ENCODE data around the gene MUC6. TPM values are rescaled to one million over a fixed set of nuclear protein-coding genes. Genes with fewer than 3 reads are reported as not detected.

Gene MUC6, protein sequence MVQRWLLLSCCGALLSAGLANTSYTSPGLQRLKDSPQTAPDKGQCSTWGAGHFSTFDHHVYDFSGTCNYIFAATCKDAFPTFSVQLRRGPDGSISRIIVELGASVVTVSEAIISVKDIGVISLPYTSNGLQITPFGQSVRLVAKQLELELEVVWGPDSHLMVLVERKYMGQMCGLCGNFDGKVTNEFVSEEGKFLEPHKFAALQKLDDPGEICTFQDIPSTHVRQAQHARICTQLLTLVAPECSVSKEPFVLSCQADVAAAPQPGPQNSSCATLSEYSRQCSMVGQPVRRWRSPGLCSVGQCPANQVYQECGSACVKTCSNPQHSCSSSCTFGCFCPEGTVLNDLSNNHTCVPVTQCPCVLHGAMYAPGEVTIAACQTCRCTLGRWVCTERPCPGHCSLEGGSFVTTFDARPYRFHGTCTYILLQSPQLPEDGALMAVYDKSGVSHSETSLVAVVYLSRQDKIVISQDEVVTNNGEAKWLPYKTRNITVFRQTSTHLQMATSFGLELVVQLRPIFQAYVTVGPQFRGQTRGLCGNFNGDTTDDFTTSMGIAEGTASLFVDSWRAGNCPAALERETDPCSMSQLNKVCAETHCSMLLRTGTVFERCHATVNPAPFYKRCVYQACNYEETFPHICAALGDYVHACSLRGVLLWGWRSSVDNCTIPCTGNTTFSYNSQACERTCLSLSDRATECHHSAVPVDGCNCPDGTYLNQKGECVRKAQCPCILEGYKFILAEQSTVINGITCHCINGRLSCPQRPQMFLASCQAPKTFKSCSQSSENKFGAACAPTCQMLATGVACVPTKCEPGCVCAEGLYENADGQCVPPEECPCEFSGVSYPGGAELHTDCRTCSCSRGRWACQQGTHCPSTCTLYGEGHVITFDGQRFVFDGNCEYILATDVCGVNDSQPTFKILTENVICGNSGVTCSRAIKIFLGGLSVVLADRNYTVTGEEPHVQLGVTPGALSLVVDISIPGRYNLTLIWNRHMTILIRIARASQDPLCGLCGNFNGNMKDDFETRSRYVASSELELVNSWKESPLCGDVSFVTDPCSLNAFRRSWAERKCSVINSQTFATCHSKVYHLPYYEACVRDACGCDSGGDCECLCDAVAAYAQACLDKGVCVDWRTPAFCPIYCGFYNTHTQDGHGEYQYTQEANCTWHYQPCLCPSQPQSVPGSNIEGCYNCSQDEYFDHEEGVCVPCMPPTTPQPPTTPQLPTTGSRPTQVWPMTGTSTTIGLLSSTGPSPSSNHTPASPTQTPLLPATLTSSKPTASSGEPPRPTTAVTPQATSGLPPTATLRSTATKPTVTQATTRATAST (N-terminal part only)
- not detected for total RNA-seq

DNA sequence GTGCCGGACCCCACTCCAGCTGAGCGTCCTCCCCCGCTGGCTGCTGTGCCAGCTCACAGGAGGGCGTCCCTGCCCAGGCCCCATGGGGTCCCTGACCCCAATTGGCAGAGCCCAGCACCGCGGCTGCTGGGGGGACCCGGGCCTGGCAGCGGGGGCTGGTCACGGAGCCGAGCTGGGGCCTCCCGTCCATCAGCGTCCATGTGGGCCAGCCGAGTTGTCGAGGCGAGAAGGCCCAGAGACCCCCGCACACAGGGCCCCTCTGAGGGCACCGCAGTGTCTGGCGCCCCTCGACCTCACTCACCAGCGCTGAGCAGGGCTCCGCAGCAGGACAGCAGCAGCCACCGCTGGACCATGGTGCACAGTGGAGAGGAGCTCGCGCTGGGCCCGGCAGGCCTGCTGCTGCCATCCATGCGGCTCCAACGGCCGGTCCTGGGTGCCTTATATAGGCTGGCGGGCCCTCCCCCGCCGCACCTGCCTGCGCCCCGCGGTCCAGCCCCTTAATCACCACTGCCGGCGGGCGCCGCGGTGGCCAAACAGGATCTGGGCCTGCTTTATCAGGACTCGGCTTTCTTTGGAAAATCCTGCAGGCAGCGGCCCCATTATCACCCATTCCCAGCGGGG, at the start of gene MUC6:
MUC6 (minus strand) TSS at position 416 of the 621 bp plus-strand sequence; CDS start at position 353, 63 bp downstream.
- no peak for ATAC-seq
- Histone ChIP-seq H3K27me3 (peaks cover 0 to 23% (median 19%) of the 10 kb centered on the region in 3 donors), H3K36me3 (no peaks in the 10 kb centered on the region), H3K27ac (no peak within 1 kb of the TSS), H3K4me1 (no peaks in the 10 kb centered on the region), H3K9me3 (no peaks in the 10 kb centered on the region), H3K4me3 (no peak within 1 kb of the TSS)
- no peak for TF ChIP-seq POLR2A (IDR thresholded peaks at IDR 0.05)
- TF ChIP-seq, protein P1, sequence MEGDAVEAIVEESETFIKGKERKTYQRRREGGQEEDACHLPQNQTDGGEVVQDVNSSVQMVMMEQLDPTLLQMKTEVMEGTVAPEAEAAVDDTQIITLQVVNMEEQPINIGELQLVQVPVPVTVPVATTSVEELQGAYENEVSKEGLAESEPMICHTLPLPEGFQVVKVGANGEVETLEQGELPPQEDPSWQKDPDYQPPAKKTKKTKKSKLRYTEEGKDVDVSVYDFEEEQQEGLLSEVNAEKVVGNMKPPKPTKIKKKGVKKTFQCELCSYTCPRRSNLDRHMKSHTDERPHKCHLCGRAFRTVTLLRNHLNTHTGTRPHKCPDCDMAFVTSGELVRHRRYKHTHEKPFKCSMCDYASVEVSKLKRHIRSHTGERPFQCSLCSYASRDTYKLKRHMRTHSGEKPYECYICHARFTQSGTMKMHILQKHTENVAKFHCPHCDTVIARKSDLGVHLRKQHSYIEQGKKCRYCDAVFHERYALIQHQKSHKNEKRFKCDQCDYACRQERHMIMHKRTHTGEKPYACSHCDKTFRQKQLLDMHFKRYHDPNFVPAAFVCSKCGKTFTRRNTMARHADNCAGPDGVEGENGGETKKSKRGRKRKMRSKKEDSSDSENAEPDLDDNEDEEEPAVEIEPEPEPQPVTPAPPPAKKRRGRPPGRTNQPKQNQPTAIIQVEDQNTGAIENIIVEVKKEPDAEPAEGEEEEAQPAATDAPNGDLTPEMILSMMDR (IDR thresholded peaks at IDR 0.05 in 4 of 5, conservative IDR thresholded peaks at IDR 0.05 in 1 of 5), result no peak
- DNase-seq, result no peak
- intact Hi-C loops (cut with DNase I; ENCODE audit: low total_unique reads) (no loop called here), in situ Hi-C loops (cut with MboI; ENCODE audit: low sequenced_read_pairs in 4 of 4) (no loop called here)

DNA sequence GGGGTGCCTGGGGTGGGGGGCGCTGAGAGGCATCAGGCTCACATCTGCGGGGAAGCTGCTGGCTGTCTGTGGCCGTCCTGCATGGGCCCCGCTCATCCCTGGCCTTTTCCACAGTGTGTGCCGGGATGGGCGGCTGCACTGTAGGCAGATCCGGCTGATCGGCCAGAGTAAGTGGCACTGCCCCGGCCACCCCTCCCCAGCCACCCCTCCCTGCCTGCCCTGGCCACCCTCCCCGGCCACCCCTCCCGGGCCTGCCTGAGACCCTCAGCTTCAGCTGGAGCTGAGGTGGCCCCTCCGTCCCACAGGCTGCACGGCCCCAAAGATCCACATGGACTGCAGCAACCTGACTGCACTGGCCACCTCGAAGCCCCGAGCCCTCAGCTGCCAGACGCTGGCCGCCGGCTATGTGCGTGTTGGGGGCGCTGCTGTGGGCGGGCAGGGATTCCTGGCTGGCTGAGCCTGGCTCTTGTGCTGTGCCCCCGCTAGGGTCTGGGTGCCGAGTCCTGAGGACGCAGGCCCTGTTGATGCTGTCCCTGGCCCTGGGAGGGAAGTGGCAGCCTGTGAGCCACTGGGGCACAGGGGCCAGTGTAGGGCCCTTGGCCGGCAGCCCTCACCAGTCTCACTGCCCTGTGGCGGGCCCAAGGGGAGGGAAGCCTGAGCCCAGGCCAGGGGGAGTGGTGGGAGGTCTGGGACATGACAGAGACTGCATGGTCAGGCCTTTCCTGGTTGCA, 49.1 kb upstream of the MUC6 start:
- in situ Hi-C loops (cut with MboI; ENCODE audit: low sequenced_read_pairs in 4 of 4), result no loop called here
- no peak overlapping the region for H3K27ac ChIP-seq
- H3K4me3 ChIP-seq, result no peak overlapping the region
- H3K4me1 ChIP-seq, result no peaks in the 10 kb centered on the region
- H3K27me3 ChIP-seq, result peaks cover 0 to 4% (median 0%) of the 10 kb centered on the region in 3 donors
- intact Hi-C loops (cut with DNase I; ENCODE audit: low total_unique reads), result no loop called here
- DNase-seq (no peak), ATAC-seq (no peak)
- H3K36me3 ChIP-seq, result no peaks in the 10 kb centered on the region
- TF ChIP-seq, protein P1 (IDR thresholded peaks at IDR 0.05 in 4 of 5, conservative IDR thresholded peaks at IDR 0.05 in 1 of 5), result no peak
- no peak for TF ChIP-seq POLR2A (IDR thresholded peaks at IDR 0.05)
- no peaks in the 10 kb centered on the region for H3K9me3 ChIP-seq

DNA sequence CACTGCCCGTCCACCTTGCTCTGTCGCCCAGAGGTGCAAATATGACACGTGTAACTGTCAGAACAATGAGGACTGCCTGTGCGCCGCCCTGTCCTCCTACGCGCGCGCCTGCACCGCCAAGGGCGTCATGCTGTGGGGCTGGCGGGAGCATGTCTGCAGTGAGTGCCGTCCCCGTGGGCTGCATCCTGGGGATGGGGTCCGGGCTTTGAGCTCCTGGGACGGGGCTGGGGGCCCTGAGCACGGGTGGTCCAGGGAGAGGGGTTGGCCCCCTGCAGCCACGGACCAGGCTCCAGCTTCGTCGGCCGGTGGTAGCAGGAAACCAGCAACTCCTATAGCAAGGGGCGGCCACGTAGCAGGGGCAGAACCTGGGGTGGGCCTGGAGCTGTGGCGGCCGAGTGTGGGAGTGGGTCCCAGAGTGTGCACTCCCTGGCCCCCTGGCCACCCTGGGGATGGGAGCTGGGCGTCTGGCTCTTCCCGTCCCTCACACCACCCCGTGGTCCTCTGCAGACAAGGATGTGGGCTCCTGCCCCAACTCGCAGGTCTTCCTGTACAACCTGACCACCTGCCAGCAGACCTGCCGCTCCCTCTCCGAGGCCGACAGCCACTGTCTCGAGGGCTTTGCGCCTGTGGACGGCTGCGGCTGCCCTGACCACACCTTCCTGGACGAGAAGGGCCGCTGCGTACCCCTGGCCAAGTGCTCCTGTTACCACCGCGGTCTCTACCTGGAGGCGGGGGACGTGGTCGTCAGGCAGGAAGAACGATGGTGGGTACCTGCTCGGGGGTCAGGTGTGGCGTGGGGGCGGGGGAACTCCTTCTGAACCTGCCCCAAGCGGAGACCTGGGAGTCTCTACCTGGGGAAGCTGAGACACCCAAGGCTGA, 48.3 kb upstream of the MUC6 start:
- no peak overlapping the region for H3K4me3 ChIP-seq
- in situ Hi-C loops (cut with MboI; ENCODE audit: low sequenced_read_pairs in 4 of 4), result no loop called here
- H3K27me3 ChIP-seq, result peaks cover 0 to 4% (median 0%) of the 10 kb centered on the region in 3 donors
- H3K4me1 ChIP-seq, result no peaks in the 10 kb centered on the region
- TF ChIP-seq, protein P1 (IDR thresholded peaks at IDR 0.05 in 4 of 5, conservative IDR thresholded peaks at IDR 0.05 in 1 of 5), result no peak
- no peak for TF ChIP-seq POLR2A (IDR thresholded peaks at IDR 0.05)
- DNase-seq, result no peak
- intact Hi-C loops (cut with DNase I; ENCODE audit: low total_unique reads), result no loop called here
- no peak for ATAC-seq
- no peaks in the 10 kb centered on the region for H3K36me3 ChIP-seq
- H3K9me3 ChIP-seq, result no peaks in the 10 kb centered on the region
- H3K27ac ChIP-seq, result no peak overlapping the region
